Measurements from ENCODE around the gene TGIF2.
A peak's percentile ranks its signal among the peaks of the same experiment; 100 is the strongest.
"Not testable (repeated sequence)": the region's sequence is repeated elsewhere in the genome, so short reads cannot be mapped to it uniquely, and the experiment has no call there.

Gene TGIF2

GRCh38 chr20:36614781-36615557 lies 41.6 kb downstream of the TGIF2 start:
- no peak for DNase-seq (ENCODE audit: low spot score)

GRCh38 chr20:36620917-36621316 lies 47.5 kb downstream of the TGIF2 start:
- no peak for DNase-seq (ENCODE audit: low spot score)

- DNase-seq (ENCODE audit: low spot score): no peak
Observed at GRCh38 chr20:36623444-36623843, 50.0 kb downstream of the TGIF2 start.

GRCh38 chr20:36624068-36624943 lies 50.9 kb downstream of the TGIF2 start:
- no peak for DNase-seq (ENCODE audit: low spot score)

GRCh38 chr20:36624944-36625324 lies 51.5 kb downstream of the TGIF2 start:
- DNase-seq (ENCODE audit: low spot score): no peak

GRCh38 chr20:36628076-36628475 lies 54.7 kb downstream of the TGIF2 start:
- DNase-seq (ENCODE audit: low spot score): no peak

- peak; percentile 37 for DNase-seq (ENCODE audit: low spot score)
Observed at GRCh38 chr20:36629719-36630681, 56.6 kb downstream of the TGIF2 start.

- DNase-seq (ENCODE audit: low spot score): no peak
Observed at GRCh38 chr20:36631646-36632045, 58.2 kb downstream of the TGIF2 start.

GRCh38 chr20:36632147-36632486 lies 58.7 kb downstream of the TGIF2 start:
- no peak for DNase-seq (ENCODE audit: low spot score)

GRCh38 chr20:36632487-36633284 lies 59.3 kb downstream of the TGIF2 start:
- no peak for DNase-seq (ENCODE audit: low spot score)

GRCh38 chr20:36633285-36633772 lies 59.9 kb downstream of the TGIF2 start:
- DNase-seq (ENCODE audit: low spot score): no peak

- DNase-seq (ENCODE audit: low spot score): no peak
Observed at GRCh38 chr20:36634342-36634741, 60.9 kb downstream of the TGIF2 start.

GRCh38 chr20:36638876-36639400 lies 65.5 kb downstream of the TGIF2 start:
- not testable (repeated sequence) for DNase-seq (ENCODE audit: low spot score)

GRCh38 chr20:36641506-36641843 lies 68.1 kb downstream of the TGIF2 start:
- DNase-seq (ENCODE audit: low spot score): no peak

GRCh38 chr20:36642136-36642535 lies 68.7 kb downstream of the TGIF2 start:
- DNase-seq (ENCODE audit: low spot score): no peak

All from NAMALWA (cell line).